OCI-LY7 (cell line): ENCODE measurements around the gene DGCR2. TPM values are rescaled to one million over a fixed set of nuclear protein-coding genes. Genes with fewer than 3 reads are reported as not detected.

Experiments
- BruUV-seq: library from RNA; stranded (reverse); fragments of 400-500 nt; replicated peaks from 2 replicates; lab custom pipeline; 2021; lab: Mats Ljungman, UMichigan
- CTCF ChIA-PET: fragments of 300-600 bp; sonication (Branson Sonifier 250); formaldehyde crosslinking; loops from one replicate; lab custom pipeline; 2022; ENCODE audit warnings: antibody characterized with exemption; ENCODE audit not compliant: unreplicated experiment; lab: Charles Lee
- POLR2A ChIA-PET: fragments of 300-600 bp; sonication (Branson Sonifier 250); formaldehyde crosslinking; loops from one replicate; lab custom pipeline; 2022; ENCODE audit warnings: antibody characterized with exemption; lab: Charles Lee
- DNase-seq: peaks from one replicate; pipeline ENCODE4 v3.0.0-alpha.2; 2015; ENCODE audit warnings: low spot score
- H2AFZ ChIP-seq: fragments of 200-600 bp; sonication (generic), shearing (Covaris generic); 2 replicates; pipeline ENCODE4 v1.6.1; 2014; ENCODE audit warnings: mild to moderate bottlenecking, antibody characterized with exemption, low read length, moderate library complexity
- H3K27ac ChIP-seq: fragments of 200-600 bp; sonication (generic); 2 replicates; pipeline ENCODE4 v1.5.1; 2014; ENCODE audit warnings: mixed run types, low read depth, mild to moderate bottlenecking, moderate library complexity, low read length, inconsistent platforms; ENCODE audit not compliant: poor library complexity, severe bottlenecking
- H3K36me3 ChIP-seq: fragments of 200-600 bp; sonication (generic); 2 replicates; pipeline ENCODE4 v1.6.1; 2014; ENCODE audit warnings: mild to moderate bottlenecking, antibody characterized with exemption, low read length, moderate library complexity, mixed read lengths; ENCODE audit not compliant: insufficient read depth
- H3K4me1 ChIP-seq: fragments of 200-600 bp; sonication (generic); 2 replicates; pipeline ENCODE4 v1.5.1; 2014; ENCODE audit warnings: mild to moderate bottlenecking, low read length; ENCODE audit not compliant: insufficient read depth, poor library complexity, severe bottlenecking
- H3K4me2 ChIP-seq: fragments of 200-600 bp; sonication (generic); 2 replicates; pipeline ENCODE4 v1.6.1; 2014; ENCODE audit warnings: mild to moderate bottlenecking, low read length
- H3K4me3 ChIP-seq: fragments of 200-600 bp; sonication (generic); 2 replicates; pipeline ENCODE4 v1.5.1; 2014; ENCODE audit warnings: mild to moderate bottlenecking, low read depth, low read length; ENCODE audit not compliant: poor library complexity, severe bottlenecking
- H3K79me2 ChIP-seq: fragments of 200-600 bp; sonication (generic); 2 replicates; pipeline ENCODE4 v1.6.1; 2016; ENCODE audit warnings: low read depth, mild to moderate bottlenecking, low read length, moderate library complexity, mixed read lengths; ENCODE audit not compliant: insufficient read depth
- H3K9me2 ChIP-seq: fragments of 200-600 bp; sonication (generic); 2 replicates; pipeline ENCODE4 v1.6.1; 2016; ENCODE audit warnings: mild to moderate bottlenecking, low read length, mixed read lengths; ENCODE audit not compliant: insufficient read depth
- H3K9me3 ChIP-seq: fragments of 200-600 bp; sonication (generic); 2 replicates; pipeline ENCODE4 v1.6.1; 2014; ENCODE audit warnings: mild to moderate bottlenecking, mixed run types, low read length, mixed read lengths
- H4K20me1 ChIP-seq: fragments of 200-600 bp; sonication (generic); 2 replicates; pipeline ENCODE4 v1.6.1; 2014; ENCODE audit warnings: mild to moderate bottlenecking, antibody characterized with exemption, low read length, moderate library complexity, mixed read lengths; ENCODE audit not compliant: insufficient read depth
- EZH2phosphoT487 ChIP-seq: fragments of 200-600 bp; sonication (generic); IDR thresholded peaks from 2 replicates; pipeline ENCODE4 v1.6.1; 2018; ENCODE audit warnings: low read depth, borderline replicate concordance, mild to moderate bottlenecking, mixed run types, antibody characterized with exemption, low read length, moderate library complexity, mixed read lengths
- intact Hi-C: fragments of 100-400 bp; cut with micrococcal nuclease; formaldehyde crosslinking; loops from one replicate; pipeline ENCODE4 v1.10.0; 2022; ENCODE audit not compliant: unreplicated experiment
- total RNA-seq, 2 experiments: library from RNA; depleted of rRNA in 1 of 2; stranded (reverse); fragments of >200 nt in 1 of 2; shearing (Covaris generic) in 1 of 2; gene quantifications; 2 replicates each; pipeline ENCODE4 v1.2.3, GENCODE V29; 2014 to 2022
- TF ChIP-seq, protein P1 (sequence below): fragments of 200-600 bp; sonication (generic); conservative IDR thresholded peaks from 2 replicates; pipeline ENCODE4 v1.5.1; 2014; ENCODE audit warnings: mild to moderate bottlenecking, antibody characterized with exemption, low read length, moderate library complexity, mixed read lengths

DGCR2 gene
- total RNA-seq, 2 experiments from 2014 or later: 27.6 to 29.7 TPM

DNA sequence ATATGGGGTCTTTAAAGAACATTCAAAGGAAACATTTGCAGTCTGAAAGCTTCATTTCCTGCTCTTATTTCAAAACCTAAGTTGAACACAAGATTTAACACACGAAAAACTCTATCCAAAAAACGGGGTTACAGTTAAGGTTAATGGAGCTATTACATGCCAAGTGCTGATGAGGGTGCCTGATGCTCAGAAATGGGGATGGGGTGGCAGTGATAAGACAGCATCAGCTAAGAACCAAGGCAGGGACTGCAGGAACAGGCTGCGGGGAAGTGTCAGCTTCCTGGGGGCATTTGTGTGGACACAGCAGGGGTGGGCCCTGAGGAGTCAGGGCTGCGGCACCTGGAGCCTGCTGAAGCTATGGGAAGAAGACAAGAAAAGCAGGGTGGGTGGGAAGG lies 12.2 kb downstream of the DGCR2 start:
- no peak for TF ChIP-seq EZH2phosphoT487
- TF ChIP-seq, protein P1, sequence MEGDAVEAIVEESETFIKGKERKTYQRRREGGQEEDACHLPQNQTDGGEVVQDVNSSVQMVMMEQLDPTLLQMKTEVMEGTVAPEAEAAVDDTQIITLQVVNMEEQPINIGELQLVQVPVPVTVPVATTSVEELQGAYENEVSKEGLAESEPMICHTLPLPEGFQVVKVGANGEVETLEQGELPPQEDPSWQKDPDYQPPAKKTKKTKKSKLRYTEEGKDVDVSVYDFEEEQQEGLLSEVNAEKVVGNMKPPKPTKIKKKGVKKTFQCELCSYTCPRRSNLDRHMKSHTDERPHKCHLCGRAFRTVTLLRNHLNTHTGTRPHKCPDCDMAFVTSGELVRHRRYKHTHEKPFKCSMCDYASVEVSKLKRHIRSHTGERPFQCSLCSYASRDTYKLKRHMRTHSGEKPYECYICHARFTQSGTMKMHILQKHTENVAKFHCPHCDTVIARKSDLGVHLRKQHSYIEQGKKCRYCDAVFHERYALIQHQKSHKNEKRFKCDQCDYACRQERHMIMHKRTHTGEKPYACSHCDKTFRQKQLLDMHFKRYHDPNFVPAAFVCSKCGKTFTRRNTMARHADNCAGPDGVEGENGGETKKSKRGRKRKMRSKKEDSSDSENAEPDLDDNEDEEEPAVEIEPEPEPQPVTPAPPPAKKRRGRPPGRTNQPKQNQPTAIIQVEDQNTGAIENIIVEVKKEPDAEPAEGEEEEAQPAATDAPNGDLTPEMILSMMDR: no peak
- H4K20me1 ChIP-seq: peaks cover 23% of the 10 kb centered on the region
- H3K36me3 ChIP-seq: peaks cover 24% of the 10 kb centered on the region
- H3K4me1 ChIP-seq: peaks cover 28% of the 10 kb centered on the region
- peak overlapping the region; percentile 64 for H3K4me2 ChIP-seq
- H3K9me3 ChIP-seq: no peaks in the 10 kb centered on the region
- DNase-seq: no peak
- H3K79me2 ChIP-seq: peaks cover 85% of the 10 kb centered on the region
- H3K9me2 ChIP-seq: no peaks in the 10 kb centered on the region
- H2AFZ ChIP-seq: no peak overlapping the region
- POLR2A ChIA-PET: interaction anchor here (0.6 to 1.3 kb wide), 2 partner anchors 9 to 13 kb away, joined by 3 read pairs; no protein-coding TSS in a partner anchor
- peak overlapping the region; percentile 19 for H3K27ac ChIP-seq
- peak overlapping the region; percentile 40 for H3K4me3 ChIP-seq
- BruUV-seq: no TSS peak
- intact Hi-C loops: no loop called here
- CTCF ChIA-PET: interaction anchor here (0.7 to 1.6 kb wide), 2 partner anchors 11 to 35 kb away, joined by 3 to 7 read pairs; partner anchors contain the start of gene ESS2

DNA sequence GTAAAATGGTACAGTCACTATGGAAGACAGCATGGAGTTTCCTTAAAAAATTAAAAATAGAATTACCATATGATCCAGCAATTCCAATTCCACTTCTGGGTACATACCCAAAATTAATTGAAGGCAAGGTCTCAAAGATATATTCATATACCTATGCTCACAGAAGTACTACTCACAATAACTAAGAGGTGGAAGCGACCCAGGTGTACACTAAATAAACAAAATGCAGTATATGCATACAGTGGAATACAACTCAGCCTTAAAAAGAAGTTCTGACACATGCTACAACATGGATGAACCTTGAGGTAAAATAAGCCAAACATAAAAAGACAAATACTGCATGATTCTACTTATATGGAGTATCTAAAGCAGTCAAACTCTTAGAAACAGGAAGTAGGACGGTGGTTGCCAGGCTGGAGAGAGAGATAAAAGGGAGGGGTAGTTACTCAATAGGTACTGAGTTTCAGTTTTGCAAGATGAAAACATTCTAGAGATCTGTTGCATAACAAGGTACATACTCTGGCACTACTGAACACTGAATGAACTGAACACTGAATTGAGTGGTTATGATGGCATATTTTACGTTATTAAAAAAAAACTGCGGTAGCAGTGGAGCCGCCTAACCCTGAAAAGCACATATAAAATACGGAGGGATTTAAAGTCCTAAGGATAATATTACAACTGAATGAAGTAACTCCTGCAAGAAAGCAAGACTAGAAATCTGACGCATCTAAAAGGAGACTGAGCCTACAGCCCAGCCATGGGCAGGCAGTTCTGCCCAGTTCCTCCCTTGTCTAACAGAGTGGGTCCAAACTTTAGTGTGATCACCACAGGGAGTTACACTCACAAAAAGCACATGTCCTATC lies 12.8 kb downstream of the DGCR2 start:
- POLR2A ChIA-PET: interaction anchor here (0.6 to 1.3 kb wide), 2 partner anchors 9 to 10 kb away, joined by 3 read pairs; no protein-coding TSS in a partner anchor
- H3K4me3 ChIP-seq: peak overlapping the region; percentile 40
- CTCF ChIA-PET: interaction anchor here (0.7 kb wide), 1 partner anchor 10 kb away, joined by 7 read pairs; no protein-coding TSS in a partner anchor
- intact Hi-C loops: no loop called here
- no TSS peak for BruUV-seq
- H3K36me3 ChIP-seq: peaks cover 18% of the 10 kb centered on the region
- peak overlapping the region; percentile 19 for H3K27ac ChIP-seq
- H3K79me2 ChIP-seq: peaks cover 82% of the 10 kb centered on the region
- peaks cover 23% of the 10 kb centered on the region for H4K20me1 ChIP-seq
- H3K4me2 ChIP-seq: peak overlapping the region; percentile 64
- no peak overlapping the region for H2AFZ ChIP-seq
- H3K4me1 ChIP-seq: peaks cover 28% of the 10 kb centered on the region
- DNase-seq: peak; percentile 75
- no peaks in the 10 kb centered on the region for H3K9me3 ChIP-seq
- no peak for TF ChIP-seq EZH2phosphoT487
- H3K9me2 ChIP-seq: no peaks in the 10 kb centered on the region

GRCh38 chr22:19108807-19109197 lies 13.4 kb downstream of the DGCR2 start:
- H3K27ac ChIP-seq: no peak overlapping the region
- peak overlapping the region; percentile 64 for H3K4me2 ChIP-seq
- peaks cover 15% of the 10 kb centered on the region for H3K36me3 ChIP-seq
- no peaks in the 10 kb centered on the region for H3K9me3 ChIP-seq
- TF ChIP-seq, protein P1: no peak
- TF ChIP-seq EZH2phosphoT487: no peak
- no peak for DNase-seq
- ChIA-PET CTCF (no interaction called here), POLR2A (interaction anchor here (0.6 kb wide), 1 partner anchor 10 kb away, joined by 3 read pairs; no protein-coding TSS in a partner anchor)
- intact Hi-C loops: no loop called here
- peaks cover 28% of the 10 kb centered on the region for H3K4me1 ChIP-seq
- H3K4me3 ChIP-seq: no peak overlapping the region
- no TSS peak for BruUV-seq
- no peaks in the 10 kb centered on the region for H3K9me2 ChIP-seq
- H4K20me1 ChIP-seq: peaks cover 29% of the 10 kb centered on the region
- no peak overlapping the region for H2AFZ ChIP-seq
- H3K79me2 ChIP-seq: peaks cover 83% of the 10 kb centered on the region
